COLO668 (cell line): Measurements from ENCODE around the gene LHFPL3.
"Not testable (repeated sequence)": the region's sequence is repeated elsewhere in the genome, so short reads cannot be mapped to it uniquely, and the experiment has no call there.

Source experiments
- DNase-seq: peaks from one replicate; lab custom pipeline; 2025; ENCODE audit not compliant: unreplicated experiment; lab: John Stamatoyannopoulos, UW

The LHFPL3 gene

GRCh38 chr7:104572554-104572953, 244.2 kb downstream of the LHFPL3 start:
- no peak for DNase-seq

- no peak for DNase-seq
Observed at GRCh38 chr7:104584620-104585019, 256.2 kb downstream of the LHFPL3 start.

- not testable (repeated sequence) for DNase-seq
Observed at GRCh38 chr7:104595591-104595990, 267.2 kb downstream of the LHFPL3 start.

- DNase-seq, result no peak
Observed at GRCh38 chr7:104603957-104604356, 275.6 kb downstream of the LHFPL3 start.

- no peak for DNase-seq
Observed at GRCh38 chr7:104604706-104605105, 276.3 kb downstream of the LHFPL3 start.

- DNase-seq, result no peak
Observed at GRCh38 chr7:104621321-104621720, 292.9 kb downstream of the LHFPL3 start.

GRCh38 chr7:104625956-104626355, 297.6 kb downstream of the LHFPL3 start:
- no peak for DNase-seq

GRCh38 chr7:104627516-104627915, 299.1 kb downstream of the LHFPL3 start:
- DNase-seq, result no peak

GRCh38 chr7:104628017-104628416, 299.6 kb downstream of the LHFPL3 start:
- DNase-seq, result no peak

GRCh38 chr7:104629408-104629807, 301.0 kb downstream of the LHFPL3 start:
- no peak for DNase-seq

- DNase-seq, result no peak
Observed at GRCh38 chr7:104640506-104640905, 312.1 kb downstream of the LHFPL3 start.

- DNase-seq, result no peak
Observed at GRCh38 chr7:104642560-104642959, 314.2 kb downstream of the LHFPL3 start.

- DNase-seq, result no peak
Observed at GRCh38 chr7:104643587-104644217, 315.3 kb downstream of the LHFPL3 start.

GRCh38 chr7:104650991-104651640, 322.7 kb downstream of the LHFPL3 start:
- DNase-seq, result no peak

GRCh38 chr7:104652434-104652833, 324.0 kb downstream of the LHFPL3 start:
- no peak for DNase-seq

GRCh38 chr7:104652865-104653264, 324.5 kb downstream of the LHFPL3 start:
- DNase-seq, result no peak

- DNase-seq, result no peak
Observed at GRCh38 chr7:104653825-104654401, 325.5 kb downstream of the LHFPL3 start.

GRCh38 chr7:104655592-104655991, 327.2 kb downstream of the LHFPL3 start:
- DNase-seq, result no peak

GRCh38 chr7:104656467-104656866, 328.1 kb downstream of the LHFPL3 start:
- DNase-seq, result no peak

GRCh38 chr7:104657134-104657533, 328.7 kb downstream of the LHFPL3 start:
- DNase-seq, result no peak

- no peak for DNase-seq
Observed at GRCh38 chr7:104661575-104661974, 333.2 kb downstream of the LHFPL3 start.

GRCh38 chr7:104664648-104665047, 336.2 kb downstream of the LHFPL3 start:
- DNase-seq, result no peak
